Measurements from ENCODE around the gene ZNF497. TPM values are rescaled to one million over a fixed set of nuclear protein-coding genes. Genes with fewer than 3 reads are reported as not detected.

Gene ZNF497
- total and polyA plus RNA-seq, 9 of the 15 experiments (the other 6 are each of a cell fraction or from before 2014, with no cell fraction given) = 0.06 to 0.98 (median 0.44) TPM; not detected in 1

DNA sequence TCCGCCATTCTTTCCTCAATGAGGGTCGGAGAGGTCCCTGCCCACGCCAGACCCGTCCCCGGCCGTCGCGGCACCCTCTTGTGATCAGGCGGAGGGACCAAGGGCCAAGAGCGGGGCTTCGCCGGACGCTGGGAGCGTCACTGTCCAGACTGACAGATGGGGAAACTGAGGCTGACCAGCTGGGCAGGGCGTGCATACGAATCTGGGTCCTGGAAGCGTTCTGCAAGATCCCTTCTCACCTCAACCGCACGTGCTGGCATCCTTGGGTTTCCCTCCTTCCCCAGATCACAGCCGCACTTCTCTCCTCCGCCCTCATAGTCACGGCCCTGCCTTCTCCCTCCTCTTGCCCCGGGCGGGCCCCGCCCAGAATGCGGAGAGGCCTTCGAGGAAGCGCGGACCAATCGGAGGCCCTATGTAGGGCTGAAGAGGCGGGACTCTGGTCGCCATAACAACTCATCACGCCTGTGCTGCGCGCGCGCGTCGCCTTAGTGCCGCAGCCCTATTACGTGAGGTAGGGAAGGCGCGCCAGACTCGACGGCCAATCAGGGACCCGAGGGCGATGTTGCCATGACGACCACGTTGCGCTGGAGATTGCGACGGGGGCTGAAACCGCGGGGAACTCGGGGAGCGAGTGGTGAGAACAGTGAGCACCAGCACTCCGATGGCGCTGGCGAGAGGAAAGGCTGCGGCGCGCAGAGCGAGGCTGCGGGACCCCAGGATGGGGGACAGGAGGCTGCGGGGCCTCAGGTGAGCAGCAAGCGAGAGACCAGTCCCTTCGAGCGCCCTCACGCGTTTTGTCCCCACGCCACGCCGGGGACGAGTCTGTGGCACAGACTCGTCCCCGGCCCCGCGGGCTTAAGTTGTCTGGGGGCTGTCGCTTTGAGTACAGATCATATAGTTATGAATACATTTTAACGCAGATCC lies 38.6 kb upstream of the ZNF497 start (continued):
- TF ChIP-seq BCL6 (CRISPR knock-in tag; IDR thresholded peaks at IDR 0.05) (no peak), CHCHD3 (CRISPR knock-in tag; IDR thresholded peaks at IDR 0.05) (0 out of 2 replicates have a peak, but pooled peaks have one; percentile 73), RBFOX2 (IDR thresholded peaks at IDR 0.05; ENCODE audit: low read depth, low read length) (peak; percentile 97), PTTG1 (tag; IDR thresholded peaks at IDR 0.05; ENCODE audit: low read depth) (no peak), RBM34 (IDR thresholded peaks at IDR 0.05; ENCODE audit: borderline replicate concordance, insufficient read depth, low read length) (no peak), NBN (IDR thresholded peaks at IDR 0.05; ENCODE audit: low read depth) (no peak), MTA3 (IDR thresholded peaks at IDR 0.05; ENCODE audit: borderline replicate concordance) (peak; percentile 75; the same call in 1 of the 2 replicates), ZSCAN32 (CRISPR knock-in tag; IDR thresholded peaks at IDR 0.05) (0 out of 2 replicates have a peak, but pooled peaks have one; percentile 10), ZNF584 (CRISPR knock-in tag; IDR thresholded peaks at IDR 0.05; ENCODE audit: low read depth) (no peak), ZBTB8A (IDR thresholded peaks at IDR 0.05; ENCODE audit: partially characterized antibody) (no peak), POLR2AphosphoS5 (IDR thresholded peaks at IDR 0.05; ENCODE audit: control insufficient read depth, insufficient read depth, low read depth, low read length) (peak; percentile 89), KLF16 (IDR thresholded peaks at IDR 0.05) (no peak), MAFF (IDR thresholded peaks at IDR 0.05; ENCODE audit: low read length) (no peak), CBFB (CRISPR knock-in tag; IDR thresholded peaks at IDR 0.05) (no peak), ZNF717 (CRISPR knock-in tag; IDR thresholded peaks at IDR 0.05) (no peak), ETV6 (IDR thresholded peaks at IDR 0.05; ENCODE audit: borderline replicate concordance in 1 of 2, low read depth in 2 of 2, low read length in 1 of 2) (no peak), ETV6 (CRISPR knock-in tag; IDR thresholded peaks at IDR 0.05; ENCODE audit: borderline replicate concordance) (no peak)
- TF ChIP-seq, protein P1, sequence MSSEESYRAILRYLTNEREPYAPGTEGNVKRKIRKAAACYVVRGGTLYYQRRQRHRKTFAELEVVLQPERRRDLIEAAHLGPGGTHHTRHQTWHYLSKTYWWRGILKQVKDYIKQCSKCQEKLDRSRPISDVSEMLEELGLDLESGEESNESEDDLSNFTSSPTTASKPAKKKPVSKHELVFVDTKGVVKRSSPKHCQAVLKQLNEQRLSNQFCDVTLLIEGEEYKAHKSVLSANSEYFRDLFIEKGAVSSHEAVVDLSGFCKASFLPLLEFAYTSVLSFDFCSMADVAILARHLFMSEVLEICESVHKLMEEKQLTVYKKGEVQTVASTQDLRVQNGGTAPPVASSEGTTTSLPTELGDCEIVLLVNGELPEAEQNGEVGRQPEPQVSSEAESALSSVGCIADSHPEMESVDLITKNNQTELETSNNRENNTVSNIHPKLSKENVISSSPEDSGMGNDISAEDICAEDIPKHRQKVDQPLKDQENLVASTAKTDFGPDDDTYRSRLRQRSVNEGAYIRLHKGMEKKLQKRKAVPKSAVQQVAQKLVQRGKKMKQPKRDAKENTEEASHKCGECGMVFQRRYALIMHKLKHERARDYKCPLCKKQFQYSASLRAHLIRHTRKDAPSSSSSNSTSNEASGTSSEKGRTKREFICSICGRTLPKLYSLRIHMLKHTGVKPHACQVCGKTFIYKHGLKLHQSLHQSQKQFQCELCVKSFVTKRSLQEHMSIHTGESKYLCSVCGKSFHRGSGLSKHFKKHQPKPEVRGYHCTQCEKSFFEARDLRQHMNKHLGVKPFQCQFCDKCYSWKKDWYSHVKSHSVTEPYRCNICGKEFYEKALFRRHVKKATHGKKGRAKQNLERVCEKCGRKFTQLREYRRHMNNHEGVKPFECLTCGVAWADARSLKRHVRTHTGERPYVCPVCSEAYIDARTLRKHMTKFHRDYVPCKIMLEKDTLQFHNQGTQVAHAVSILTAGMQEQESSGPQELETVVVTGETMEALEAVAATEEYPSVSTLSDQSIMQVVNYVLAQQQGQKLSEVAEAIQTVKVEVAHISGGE (CRISPR knock-in tag; IDR thresholded peaks at IDR 0.05) = peak in 1 of 3 experiments; percentile 44; a peak in 1 of 6 replicates
- TF ChIP-seq, protein P2, sequence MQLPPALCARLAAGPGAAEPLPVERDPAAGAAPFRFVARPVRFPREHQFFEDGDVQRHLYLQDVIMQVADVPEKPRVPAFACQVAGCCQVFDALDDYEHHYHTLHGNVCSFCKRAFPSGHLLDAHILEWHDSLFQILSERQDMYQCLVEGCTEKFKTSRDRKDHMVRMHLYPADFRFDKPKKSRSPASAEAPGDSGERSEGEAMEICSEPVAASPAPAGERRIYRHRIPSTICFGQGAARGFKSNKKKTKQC (CRISPR knock-in tag; IDR thresholded peaks at IDR 0.05) = no peak
- TF ChIP-seq, protein P3, sequence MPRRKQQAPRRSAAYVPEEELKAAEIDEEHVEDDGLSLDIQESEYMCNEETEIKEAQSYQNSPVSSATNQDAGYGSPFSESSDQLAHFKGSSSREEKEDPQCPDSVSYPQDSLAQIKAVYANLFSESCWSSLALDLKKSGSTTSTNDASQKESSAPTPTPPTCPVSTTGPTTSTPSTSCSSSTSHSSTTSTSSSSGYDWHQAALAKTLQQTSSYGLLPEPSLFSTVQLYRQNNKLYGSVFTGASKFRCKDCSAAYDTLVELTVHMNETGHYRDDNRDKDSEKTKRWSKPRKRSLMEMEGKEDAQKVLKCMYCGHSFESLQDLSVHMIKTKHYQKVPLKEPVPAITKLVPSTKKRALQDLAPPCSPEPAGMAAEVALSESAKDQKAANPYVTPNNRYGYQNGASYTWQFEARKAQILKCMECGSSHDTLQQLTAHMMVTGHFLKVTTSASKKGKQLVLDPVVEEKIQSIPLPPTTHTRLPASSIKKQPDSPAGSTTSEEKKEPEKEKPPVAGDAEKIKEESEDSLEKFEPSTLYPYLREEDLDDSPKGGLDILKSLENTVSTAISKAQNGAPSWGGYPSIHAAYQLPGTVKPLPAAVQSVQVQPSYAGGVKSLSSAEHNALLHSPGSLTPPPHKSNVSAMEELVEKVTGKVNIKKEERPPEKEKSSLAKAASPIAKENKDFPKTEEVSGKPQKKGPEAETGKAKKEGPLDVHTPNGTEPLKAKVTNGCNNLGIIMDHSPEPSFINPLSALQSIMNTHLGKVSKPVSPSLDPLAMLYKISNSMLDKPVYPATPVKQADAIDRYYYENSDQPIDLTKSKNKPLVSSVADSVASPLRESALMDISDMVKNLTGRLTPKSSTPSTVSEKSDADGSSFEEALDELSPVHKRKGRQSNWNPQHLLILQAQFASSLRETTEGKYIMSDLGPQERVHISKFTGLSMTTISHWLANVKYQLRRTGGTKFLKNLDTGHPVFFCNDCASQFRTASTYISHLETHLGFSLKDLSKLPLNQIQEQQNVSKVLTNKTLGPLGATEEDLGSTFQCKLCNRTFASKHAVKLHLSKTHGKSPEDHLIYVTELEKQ (CRISPR knock-in tag; IDR thresholded peaks at IDR 0.05) = no peak

All from K562 (cell line).